ENCODE data around the gene ID3. TPM values are rescaled to one million over a fixed set of nuclear protein-coding genes. Genes with fewer than 3 reads are reported as not detected.

Gene ID3
- total and polyA plus RNA-seq, 2 donors (not counting 3 experiments of a cell fraction or from before 2014, with no cell fraction given): 277 to 971 TPM

DNA sequence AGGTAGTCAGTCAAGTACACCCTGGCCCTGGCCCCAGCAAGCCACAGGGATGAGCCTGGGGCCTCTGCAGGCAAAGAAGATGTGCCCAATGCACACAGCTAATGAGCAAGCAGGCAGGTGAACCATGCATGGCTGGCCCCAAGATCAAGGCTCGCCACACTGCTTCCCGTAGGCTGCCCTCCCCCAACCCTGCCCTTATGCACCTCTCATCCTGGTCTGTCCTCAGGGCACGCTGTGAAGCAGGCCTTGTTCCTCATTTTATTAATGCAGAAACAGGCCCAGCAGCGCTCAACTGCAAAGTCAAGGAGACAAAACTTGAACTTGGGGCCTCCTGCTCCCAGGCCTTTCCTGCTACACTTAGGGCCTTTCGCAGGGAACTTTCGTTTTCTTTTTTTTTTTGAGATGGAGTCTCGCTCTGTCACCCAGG is 35.6 kb upstream of the ID3 start:
- Histone ChIP-seq H3K9ac (replicated peaks; ENCODE audit: extremely low read depth, insufficient read depth, low read length) (no peak overlapping the region), H3K4me3 (replicated peaks in 1 of 3; ENCODE audit: insufficient read depth in 1 of 3, low read depth in 1 of 3, low read length in 3 of 3) (no peak overlapping the region), H2AFZ (ENCODE audit: low read depth, low read length) (no peak overlapping the region), H4K20me1 (replicated peaks; ENCODE audit: control insufficient read depth, extremely low read depth, insufficient read depth, low read length) (no peaks in the 10 kb centered on the region), H3K79me2 (ENCODE audit: control insufficient read depth, insufficient read depth, low read length) (no peaks in the 10 kb centered on the region), H3K27ac (ENCODE audit: insufficient read depth, low read depth, low read length) (no peak overlapping the region), H3K9me1 (replicated peaks; ENCODE audit: control insufficient read depth, extremely low read depth, insufficient read depth, low read length) (no peaks in the 10 kb centered on the region), H3K27me3 (ENCODE audit: control insufficient read depth in 2 of 2, insufficient read depth in 2 of 2, low read length in 2 of 2) (peaks cover 0 to 2% of the 10 kb centered on the region in 2 experiments), H3K4me1 (ENCODE audit: control insufficient read depth, extremely low read depth, insufficient read depth, low read length) (no peaks in the 10 kb centered on the region), H3K36me3 (ENCODE audit: control insufficient read depth in 2 of 2, extremely low read depth in 1 of 2, insufficient read depth in 2 of 2, low read length in 2 of 2) (no peaks in the 10 kb centered on the region), H3K4me2 (ENCODE audit: insufficient read depth, low read length) (no peak overlapping the region), H3K9me3 (replicated peaks; ENCODE audit: control insufficient read depth, insufficient read depth, low read length) (no peaks in the 10 kb centered on the region)
- TF ChIP-seq, protein P1, sequence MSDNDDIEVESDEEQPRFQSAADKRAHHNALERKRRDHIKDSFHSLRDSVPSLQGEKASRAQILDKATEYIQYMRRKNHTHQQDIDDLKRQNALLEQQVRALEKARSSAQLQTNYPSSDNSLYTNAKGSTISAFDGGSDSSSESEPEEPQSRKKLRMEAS (IDR thresholded peaks at IDR 0.05; ENCODE audit: insufficient read depth, insufficient read length): no peak
- TF ChIP-seq MYC (IDR thresholded peaks at IDR 0.05; ENCODE audit: low read depth, low read length) (no peak), EZH2 (IDR thresholded peaks at IDR 0.05; ENCODE audit: borderline replicate concordance, low read depth, low read length, severe bottlenecking) (no peak)
- FAIRE-seq: no peak
- no TSS peak for BruUV-seq (replicated peaks)
- intact Hi-C loops (cut with micrococcal nuclease) (no loop called here), dilution Hi-C loops (cut with MboI; ENCODE audit: extremely low pct_ligation_motif_present, low sequenced_read_pairs) (no loop called here)
- ChIA-PET CTCF (interaction anchor here (0.8 kb wide), 1 partner anchor 40 kb away, joined by 3 read pairs; no protein-coding TSS in a partner anchor), POLR2A (no interaction called here)
- no peak for DNase-seq (ENCODE audit: low read depth, low spot score)

DNA sequence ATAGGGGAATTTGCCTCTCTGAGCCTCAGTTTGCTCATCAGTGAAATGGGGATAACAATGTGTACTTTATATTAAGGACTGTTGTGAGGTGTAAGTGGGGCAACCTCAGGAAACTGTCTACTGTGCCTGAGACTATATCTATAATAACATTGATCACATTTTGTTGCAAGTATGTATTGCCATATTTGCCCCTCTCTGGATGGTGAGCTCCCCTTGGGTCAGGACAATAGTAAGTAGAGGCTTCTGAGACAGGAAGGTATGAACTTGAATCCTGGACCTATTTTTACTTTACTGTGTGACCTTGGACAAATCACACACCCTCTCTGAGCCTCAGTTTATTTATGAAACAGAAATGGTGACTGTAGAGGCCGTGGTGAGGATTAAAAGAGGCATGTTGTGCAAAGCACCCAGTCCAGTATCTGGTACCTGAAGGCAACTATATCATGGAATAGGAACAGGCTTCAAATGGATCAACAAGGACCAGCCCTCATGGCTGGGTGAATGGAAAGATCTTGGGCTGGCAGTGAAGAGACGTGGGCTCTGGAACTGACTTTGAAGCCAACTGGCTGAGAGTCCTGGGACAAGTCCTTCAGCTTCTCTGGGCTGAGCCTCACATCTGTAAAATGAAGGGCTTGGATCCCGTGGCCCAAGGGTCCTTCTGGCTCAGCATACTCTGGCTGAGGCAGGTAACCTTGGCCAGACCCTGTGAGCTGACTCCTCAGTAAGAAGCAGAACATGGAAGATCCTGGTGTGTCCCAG is 35.0 kb upstream of the ID3 start:
- H4K20me1 ChIP-seq (replicated peaks; ENCODE audit: control insufficient read depth, extremely low read depth, insufficient read depth, low read length): no peaks in the 10 kb centered on the region
- peaks cover 1 to 2% of the 10 kb centered on the region in 2 experiments for H3K27me3 ChIP-seq (ENCODE audit: control insufficient read depth in 2 of 2, insufficient read depth in 2 of 2, low read length in 2 of 2)
- no peak for TF ChIP-seq MYC (IDR thresholded peaks at IDR 0.05; ENCODE audit: low read depth, low read length)
- TF ChIP-seq, protein P2, sequence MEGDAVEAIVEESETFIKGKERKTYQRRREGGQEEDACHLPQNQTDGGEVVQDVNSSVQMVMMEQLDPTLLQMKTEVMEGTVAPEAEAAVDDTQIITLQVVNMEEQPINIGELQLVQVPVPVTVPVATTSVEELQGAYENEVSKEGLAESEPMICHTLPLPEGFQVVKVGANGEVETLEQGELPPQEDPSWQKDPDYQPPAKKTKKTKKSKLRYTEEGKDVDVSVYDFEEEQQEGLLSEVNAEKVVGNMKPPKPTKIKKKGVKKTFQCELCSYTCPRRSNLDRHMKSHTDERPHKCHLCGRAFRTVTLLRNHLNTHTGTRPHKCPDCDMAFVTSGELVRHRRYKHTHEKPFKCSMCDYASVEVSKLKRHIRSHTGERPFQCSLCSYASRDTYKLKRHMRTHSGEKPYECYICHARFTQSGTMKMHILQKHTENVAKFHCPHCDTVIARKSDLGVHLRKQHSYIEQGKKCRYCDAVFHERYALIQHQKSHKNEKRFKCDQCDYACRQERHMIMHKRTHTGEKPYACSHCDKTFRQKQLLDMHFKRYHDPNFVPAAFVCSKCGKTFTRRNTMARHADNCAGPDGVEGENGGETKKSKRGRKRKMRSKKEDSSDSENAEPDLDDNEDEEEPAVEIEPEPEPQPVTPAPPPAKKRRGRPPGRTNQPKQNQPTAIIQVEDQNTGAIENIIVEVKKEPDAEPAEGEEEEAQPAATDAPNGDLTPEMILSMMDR (IDR thresholded peaks at IDR 0.05; ENCODE audit: extremely low read depth in 1 of 2, insufficient read depth in 1 of 2, low read depth in 1 of 2, low read length in 2 of 2): no peak
- TF ChIP-seq FOS (IDR thresholded peaks at IDR 0.05; ENCODE audit: borderline replicate concordance, insufficient read depth, low read length): no peak
- no peak for TF ChIP-seq POLR2AphosphoS5 (IDR thresholded peaks at IDR 0.05; ENCODE audit: insufficient read depth, low read depth, low read length)
- TF ChIP-seq, protein P1 (IDR thresholded peaks at IDR 0.05; ENCODE audit: insufficient read depth, insufficient read length): no peak
- TF ChIP-seq GATA2 (IDR thresholded peaks at IDR 0.05; ENCODE audit: insufficient read depth, insufficient read length, low read depth, low read length): no peak
- no peak overlapping the region for H3K4me3 ChIP-seq (replicated peaks in 1 of 3; ENCODE audit: insufficient read depth in 1 of 3, low read depth in 1 of 3, low read length in 3 of 3)
- FAIRE-seq (no peak), DNase-seq (ENCODE audit: low read depth, low spot score) (no peak)
- H3K9me3 ChIP-seq (replicated peaks; ENCODE audit: control insufficient read depth, insufficient read depth, low read length): no peaks in the 10 kb centered on the region
- no peaks in the 10 kb centered on the region for H3K79me2 ChIP-seq (ENCODE audit: control insufficient read depth, insufficient read depth, low read length)
- no peak overlapping the region for H3K4me2 ChIP-seq (ENCODE audit: insufficient read depth, low read length)
- no peak overlapping the region for H3K9ac ChIP-seq (replicated peaks; ENCODE audit: extremely low read depth, insufficient read depth, low read length)
- ChIA-PET CTCF (interaction anchor here (0.8 to 1.2 kb wide), 2 partner anchors 41 to 43 kb away, joined by 3 read pairs; no protein-coding TSS in a partner anchor), POLR2A (no interaction called here)
- H3K9me1 ChIP-seq (replicated peaks; ENCODE audit: control insufficient read depth, extremely low read depth, insufficient read depth, low read length): no peaks in the 10 kb centered on the region
- no peak overlapping the region for H2AFZ ChIP-seq (ENCODE audit: low read depth, low read length)
- H3K27ac ChIP-seq (ENCODE audit: insufficient read depth, low read depth, low read length): no peak overlapping the region
- intact Hi-C loops (cut with micrococcal nuclease): no loop called here
- no TSS peak for BruUV-seq (replicated peaks)
- no peaks in the 10 kb centered on the region for H3K4me1 ChIP-seq (ENCODE audit: control insufficient read depth, extremely low read depth, insufficient read depth, low read length)
- dilution Hi-C loops (cut with MboI; ENCODE audit: extremely low pct_ligation_motif_present, low sequenced_read_pairs): no loop called here
- no peaks in the 10 kb centered on the region for H3K36me3 ChIP-seq (ENCODE audit: control insufficient read depth in 2 of 2, extremely low read depth in 1 of 2, insufficient read depth in 2 of 2, low read length in 2 of 2)
